ENCODE measurements around the gene DMWD. TPM values are rescaled to one million over a fixed set of nuclear protein-coding genes. Genes with fewer than 3 reads are reported as not detected.

Gene DMWD
- total RNA-seq, 1 donor from 2014 or later, result 69.2 TPM

- Histone ChIP-seq H3K27ac (replicated peaks) (no peak overlapping the region), H3K27me3 (ENCODE audit: low read depth) (no peaks in the 10 kb centered on the region), H3K9me3 (replicated peaks) (no peaks in the 10 kb centered on the region), H3K4me1 (peaks cover 21% of the 10 kb centered on the region), H3K36me3 (peaks cover 52% of the 10 kb centered on the region), H3K4me3 (no peak overlapping the region)
- DNase-seq, result no peak
- intact Hi-C loops (cut with micrococcal nuclease), result no loop called here
- TF ChIP-seq CTCF (IDR thresholded peaks at IDR 0.05; ENCODE audit: borderline replicate concordance), result no peak
Measured at GRCh38 chr19:45820413-45821102, 27.9 kb upstream of the DMWD start.

GRCh38 chr19:45819769-45820168, 27.1 kb upstream of the DMWD start:
- no peak overlapping the region for H3K4me3 ChIP-seq
- no peak for DNase-seq
- TF ChIP-seq CTCF (IDR thresholded peaks at IDR 0.05; ENCODE audit: borderline replicate concordance), result no peak
- peaks cover 29% of the 10 kb centered on the region for H3K4me1 ChIP-seq
- intact Hi-C loops (cut with micrococcal nuclease), result no loop called here
- peaks cover 44% of the 10 kb centered on the region for H3K36me3 ChIP-seq
- no peak overlapping the region for H3K27ac ChIP-seq (replicated peaks)
- H3K27me3 ChIP-seq (ENCODE audit: low read depth), result peaks cover 8% of the 10 kb centered on the region
- no peaks in the 10 kb centered on the region for H3K9me3 ChIP-seq (replicated peaks)

GRCh38 chr19:45817725-45818301, 25.2 kb upstream of the DMWD start:
- no peak for DNase-seq
- no peak overlapping the region for H3K27ac ChIP-seq (replicated peaks)
- peaks cover 26% of the 10 kb centered on the region for H3K36me3 ChIP-seq
- no peak overlapping the region for H3K4me3 ChIP-seq
- no peaks in the 10 kb centered on the region for H3K9me3 ChIP-seq (replicated peaks)
- intact Hi-C loops (cut with micrococcal nuclease), result no loop called here
- H3K4me1 ChIP-seq, result peaks cover 27% of the 10 kb centered on the region
- no peak for TF ChIP-seq CTCF (IDR thresholded peaks at IDR 0.05; ENCODE audit: borderline replicate concordance)
- peaks cover 11% of the 10 kb centered on the region for H3K27me3 ChIP-seq (ENCODE audit: low read depth)

- H3K4me3 ChIP-seq, result no peak overlapping the region
- peaks cover 11% of the 10 kb centered on the region for H3K27me3 ChIP-seq (ENCODE audit: low read depth)
- intact Hi-C loops (cut with micrococcal nuclease), result no loop called here
- H3K4me1 ChIP-seq, result peaks cover 27% of the 10 kb centered on the region
- no peak overlapping the region for H3K27ac ChIP-seq (replicated peaks)
- TF ChIP-seq CTCF (IDR thresholded peaks at IDR 0.05; ENCODE audit: borderline replicate concordance), result peak; percentile 96
- peaks cover 20% of the 10 kb centered on the region for H3K36me3 ChIP-seq
- H3K9me3 ChIP-seq (replicated peaks), result no peaks in the 10 kb centered on the region
- peak; percentile 93 for DNase-seq
Measured at GRCh38 chr19:45817010-45817724, 24.5 kb upstream of the DMWD start.

GRCh38 chr19:45816236-45817009, 23.8 kb upstream of the DMWD start:
- no peak for TF ChIP-seq CTCF (IDR thresholded peaks at IDR 0.05; ENCODE audit: borderline replicate concordance)
- Histone ChIP-seq H3K4me1 (peaks cover 27% of the 10 kb centered on the region), H3K27ac (replicated peaks) (peak overlapping the region; percentile 15), H3K27me3 (ENCODE audit: low read depth) (peaks cover 11% of the 10 kb centered on the region), H3K9me3 (replicated peaks) (no peaks in the 10 kb centered on the region), H3K36me3 (peaks cover 17% of the 10 kb centered on the region), H3K4me3 (peak overlapping the region; percentile 66)
- intact Hi-C loops (cut with micrococcal nuclease), result no loop called here
- no peak for DNase-seq
